Natural killer cell (primary cell): ENCODE results near the gene RFT1. TPM values are rescaled to one million over a fixed set of nuclear protein-coding genes. Genes with fewer than 3 reads are reported as not detected.

Source experiments
- ATAC-seq, 3 donors: fragments of 150-1000 bp in 2 of 3; fragments of 200-7000 bp in 1 of 3; cut with Tn5 transposase; 1 replicate in 1 of 3; 2 replicates in 2 of 3; pipeline ENCODE4 v1.10.0; 2021; ENCODE audit warnings: mild to moderate bottlenecking in 2 of 3, moderate library complexity in 2 of 3
- DNase-seq, 2 donors: peaks; one replicate each; pipeline versions ENCODE4 v3.0.0 to v3.0.0-alpha.2; 2013 to 2021; ENCODE audit warnings: mixed read lengths in 1 of 2
- H3K27ac ChIP-seq: one replicate; pipeline ENCODE4 v1.5.1; 2013; ENCODE audit warnings: mild to moderate bottlenecking, low read length
- H3K27me3 ChIP-seq: one replicate; pipeline ENCODE4 v1.6.1; 2013; ENCODE audit warnings: low read length; ENCODE audit not compliant: control insufficient read depth, insufficient read depth
- H3K36me3 ChIP-seq: one replicate; pipeline ENCODE4 v1.6.1; 2013; ENCODE audit warnings: low read length; ENCODE audit not compliant: control insufficient read depth, insufficient read depth
- H3K4me1 ChIP-seq: one replicate; pipeline ENCODE4 v1.6.1; 2013; ENCODE audit warnings: low read length; ENCODE audit not compliant: control insufficient read depth, insufficient read depth
- H3K4me3 ChIP-seq: one replicate; pipeline ENCODE4 v1.5.1; 2013; ENCODE audit warnings: low read length
- H3K9me3 ChIP-seq: one replicate; pipeline ENCODE4 v1.6.1; 2013; ENCODE audit warnings: low read length; ENCODE audit not compliant: control insufficient read depth, insufficient read depth
- H3K27ac Mint-ChIP-seq, 2 donors: one replicate each; pipeline ENCODE4 v1.8.0; 2022; ENCODE audit warnings: mild to moderate bottlenecking in 2 of 2, mixed read lengths in 2 of 2, moderate library complexity in 1 of 2
- H3K27me3 Mint-ChIP-seq, 2 donors: one replicate each; pipeline ENCODE4 v1.8.0; 2022; ENCODE audit warnings: low read depth in 2 of 2, mixed read lengths in 2 of 2
- H3K36me3 Mint-ChIP-seq: one replicate; pipeline ENCODE4 v1.8.0; 2022; ENCODE audit warnings: mixed read lengths
- H3K4me1 Mint-ChIP-seq, 2 donors: one replicate each; pipeline ENCODE4 v1.8.0; 2022; ENCODE audit warnings: mixed read lengths in 2 of 2
- H3K4me3 Mint-ChIP-seq: one replicate; pipeline ENCODE4 v1.8.0; 2022; ENCODE audit warnings: mild to moderate bottlenecking, moderate library complexity, mixed read lengths
- H3K9me3 Mint-ChIP-seq, 2 donors: one replicate each; pipeline ENCODE4 v1.8.0; 2022; ENCODE audit warnings: mixed read lengths in 2 of 2
- CTCF ChIP-seq: fragments of 200-600 bp; IDR thresholded peaks from one replicate; pipeline ENCODE4 v1.8.0; 2022; ENCODE audit warnings: antibody characterized with exemption
- WGBS: methylation state at CpG from one replicate; pipeline ENCODE4 v1.1.7; 2013; ENCODE audit warnings: missing lambda C conversion rate; ENCODE audit not compliant: insufficient coverage; 5-methylcytosine and 5-hydroxymethylcytosine counted together
- intact Hi-C: fragments of 100-400 bp; cut with micrococcal nuclease; formaldehyde crosslinking; loops from one replicate; pipeline ENCODE4 v1.14.2; 2022
- total RNA-seq, 4 donors: library from RNA; stranded (reverse); fragments of 120-200 nt in 1 of 4; gene quantifications; one replicate each; pipeline versions ENCODE4 v1.2.3 to v1.2.4, GENCODE V29; 2013 to 2022

RFT1 gene
- total RNA-seq, 3 donors from 2014 or later (not counting 1 experiment from before 2014, with no cell fraction given) = 13.3 to 17.2 (median 14.1) TPM

- Histone ChIP-seq H3K9me3 (no peaks in the 10 kb centered on the region), H3K4me3 (no peak overlapping the region), H3K4me1 (no peaks in the 10 kb centered on the region), H3K27me3 (no peaks in the 10 kb centered on the region), H3K36me3 (peaks cover 75% of the 10 kb centered on the region), H3K27ac (no peak overlapping the region)
- no peaks in the 10 kb centered on the region for H3K4me1 Mint-ChIP-seq
- ATAC-seq (no peak), DNase-seq (no peak)
- WGBS = 99% methylated on average over 4 of the region's 4 CpGs
- no peak for TF ChIP-seq CTCF
- intact Hi-C loops = no loop called here
- no peak overlapping the region for H3K4me3 Mint-ChIP-seq
- no peaks in the 10 kb centered on the region for H3K9me3 Mint-ChIP-seq
- no peaks in the 10 kb centered on the region for H3K27me3 Mint-ChIP-seq
- H3K36me3 Mint-ChIP-seq = peaks cover 38% of the 10 kb centered on the region
- no peak overlapping the region for H3K27ac Mint-ChIP-seq
Measured at GRCh38 chr3:53122255-53122932, 7.8 kb downstream of the RFT1 start.

DNA sequence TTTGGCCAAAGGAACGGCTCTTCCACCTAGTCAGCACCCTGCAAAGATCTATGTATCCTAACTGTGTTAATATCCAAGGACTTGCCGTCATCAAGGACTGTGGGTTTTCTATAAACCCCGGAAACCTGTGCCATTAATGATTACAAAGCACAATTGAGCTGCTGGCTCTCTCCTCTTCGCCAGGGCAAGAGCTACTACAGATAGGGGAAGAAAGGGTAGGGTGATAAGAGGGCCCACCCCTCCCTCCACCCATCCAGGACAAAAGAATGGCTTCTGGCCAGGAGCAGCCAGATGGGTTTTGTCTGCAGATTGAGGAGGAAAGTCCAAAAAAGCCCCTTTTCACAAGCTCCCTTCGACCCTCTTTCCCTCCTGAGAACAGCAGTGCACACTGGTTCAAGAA, 9.9 kb downstream of the RFT1 start:
- Histone ChIP-seq H3K27ac (no peak overlapping the region), H3K4me3 (no peak overlapping the region), H3K9me3 (no peaks in the 10 kb centered on the region), H3K4me1 (no peaks in the 10 kb centered on the region), H3K27me3 (no peaks in the 10 kb centered on the region), H3K36me3 (peaks cover 75% of the 10 kb centered on the region)
- intact Hi-C loops = no loop called here
- Mint-ChIP-seq H3K9me3 (no peaks in the 10 kb centered on the region), H3K27me3 (no peaks in the 10 kb centered on the region), H3K4me3 (no peak overlapping the region), H3K36me3 (peaks cover 38% of the 10 kb centered on the region), H3K27ac (no peak overlapping the region), H3K4me1 (no peaks in the 10 kb centered on the region)
- 95% methylated on average over 5 of the region's 5 CpGs for whole genome bisulfite sequencing
- DNase-seq (no peak), ATAC-seq (no peak)
- TF ChIP-seq CTCF = no peak

GRCh38 chr3:53116956-53117355, 13.3 kb downstream of the RFT1 start:
- Histone ChIP-seq H3K4me1 (peaks cover 10% of the 10 kb centered on the region), H3K27me3 (no peaks in the 10 kb centered on the region), H3K36me3 (peaks cover 46% of the 10 kb centered on the region), H3K9me3 (no peaks in the 10 kb centered on the region), H3K27ac (no peak overlapping the region), H3K4me3 (no peak overlapping the region)
- Mint-ChIP-seq H3K9me3 (no peaks in the 10 kb centered on the region), H3K27me3 (no peaks in the 10 kb centered on the region), H3K4me3 (no peak overlapping the region), H3K4me1 (no peaks in the 10 kb centered on the region), H3K36me3 (peaks cover 18% of the 10 kb centered on the region), H3K27ac (no peak overlapping the region)
- no peak for ATAC-seq
- intact Hi-C loops = no loop called here
- no peak for DNase-seq
- WGBS = 100% methylated on average over 1 of the region's 1 CpG
- TF ChIP-seq CTCF = no peak
